Stomach smooth muscle (tissue), 2 donors: ENCODE measurements around the gene MMS19.

Experiments used
- H3K27ac ChIP-seq: one replicate; pipeline ENCODE4 v1.7.0; 2013; ENCODE audit warnings: mild to moderate bottlenecking, low read length, inconsistent platforms
- H3K27me3 ChIP-seq, 2 donors: one replicate each; pipeline ENCODE4 v1.7.0; 2013; ENCODE audit warnings: low read length in 2 of 2; ENCODE audit not compliant: insufficient read depth in 2 of 2, control insufficient read depth in 1 of 2
- H3K36me3 ChIP-seq, 2 donors: one replicate each; pipeline ENCODE4 v1.7.0; 2013; ENCODE audit warnings: low read length in 2 of 2; ENCODE audit not compliant: control insufficient read depth in 2 of 2, insufficient read depth in 2 of 2
- H3K4me1 ChIP-seq: one replicate; pipeline ENCODE4 v1.7.0; 2013; ENCODE audit warnings: low read length; ENCODE audit not compliant: control insufficient read depth, insufficient read depth
- H3K4me3 ChIP-seq, 2 donors: one replicate each; pipeline ENCODE4 v1.7.0; 2013; ENCODE audit warnings: low read length in 2 of 2
- H3K9ac ChIP-seq, 2 donors: one replicate each; pipeline ENCODE4 v1.7.0; 2013; ENCODE audit warnings: low read length in 2 of 2, mild to moderate bottlenecking in 1 of 2
- H3K9me3 ChIP-seq, 2 donors: one replicate each; pipeline ENCODE4 v1.7.0; 2013; ENCODE audit warnings: low read length in 2 of 2; ENCODE audit not compliant: control insufficient read depth in 2 of 2
- donor health status: healthy.
- donor health status: Pancreatic carcinoma.

MMS19 gene

DNA sequence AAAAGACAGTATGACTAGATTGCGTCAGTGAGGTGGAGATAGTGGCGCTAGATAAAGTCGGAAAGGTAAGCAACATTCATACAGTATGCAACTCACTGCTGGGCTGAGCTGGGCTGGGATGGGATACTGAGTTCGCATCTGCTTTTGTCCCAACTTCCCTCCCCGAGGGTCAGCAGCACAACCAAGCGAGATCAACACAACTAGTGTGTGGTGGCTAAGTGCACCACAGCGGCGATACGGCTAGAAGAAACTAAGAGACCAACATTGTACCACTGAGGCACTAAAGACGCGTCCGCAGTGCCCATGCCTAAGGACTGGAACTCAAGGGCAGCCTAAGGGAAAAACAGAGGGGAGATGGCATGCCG lies 52.9 kb downstream of the MMS19 start:
- H3K36me3 ChIP-seq = peaks cover 7 to 13% of the 10 kb centered on the region in 2 donors
- H3K4me3 ChIP-seq = peak overlapping the region; percentile 88 to 97
- no peaks in the 10 kb centered on the region for H3K27me3 ChIP-seq
- H3K27ac ChIP-seq = no peak overlapping the region
- H3K9me3 ChIP-seq = no peaks in the 10 kb centered on the region
- peaks cover 23% of the 10 kb centered on the region for H3K4me1 ChIP-seq
- H3K9ac ChIP-seq = peak overlapping the region; percentile 56 to 79

DNA sequence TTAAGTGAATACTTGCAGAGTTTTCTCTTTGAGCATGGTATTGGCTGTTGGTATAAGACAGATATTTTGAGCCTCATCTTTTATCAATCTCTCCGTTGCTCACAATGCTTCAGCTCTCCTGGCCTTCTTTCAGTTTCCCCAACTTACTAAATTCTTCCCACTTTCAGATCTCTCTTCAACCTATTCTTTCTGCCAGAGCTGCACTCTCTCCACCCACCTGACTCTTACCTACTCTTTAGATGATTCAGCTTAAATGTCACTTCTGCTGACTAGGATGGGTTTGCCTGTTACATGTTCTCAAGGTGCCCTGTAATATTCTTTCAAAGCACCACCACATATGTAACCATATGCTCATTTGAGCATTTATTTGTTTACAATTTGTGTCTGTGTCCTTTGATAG lies 54.0 kb downstream of the MMS19 start:
- Histone ChIP-seq H3K9ac (no peak overlapping the region), H3K36me3 (peaks cover 7 to 17% of the 10 kb centered on the region in 2 donors), H3K4me3 (no peak overlapping the region), H3K27me3 (no peaks in the 10 kb centered on the region), H3K4me1 (peaks cover 23% of the 10 kb centered on the region), H3K9me3 (no peaks in the 10 kb centered on the region), H3K27ac (no peak overlapping the region)

DNA sequence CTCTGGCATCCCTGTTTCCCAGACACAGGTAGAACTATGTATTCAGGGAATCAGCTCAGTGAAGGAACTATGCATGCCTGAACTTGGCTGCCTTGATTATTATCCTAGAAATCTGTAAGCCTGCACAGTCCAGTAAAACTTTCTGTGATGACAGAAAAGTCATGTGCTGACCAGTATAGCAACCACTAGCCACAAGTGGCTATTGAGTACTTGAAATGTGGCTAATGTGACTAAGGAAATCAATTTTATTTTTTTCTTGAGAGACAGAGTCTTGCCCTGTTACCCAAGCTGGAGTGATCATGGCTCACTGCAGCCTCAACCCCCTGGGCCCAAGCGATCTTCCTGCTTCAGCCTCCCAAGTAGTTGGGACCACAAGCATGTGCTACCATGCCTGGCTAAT lies 55.9 kb downstream of the MMS19 start:
- Histone ChIP-seq H3K4me1 (peaks cover 18% of the 10 kb centered on the region), H3K4me3 (no peak overlapping the region), H3K9me3 (no peaks in the 10 kb centered on the region), H3K9ac (no peak overlapping the region), H3K27me3 (no peaks in the 10 kb centered on the region), H3K36me3 (peaks cover 7 to 23% of the 10 kb centered on the region in 2 donors), H3K27ac (no peak overlapping the region)

DNA sequence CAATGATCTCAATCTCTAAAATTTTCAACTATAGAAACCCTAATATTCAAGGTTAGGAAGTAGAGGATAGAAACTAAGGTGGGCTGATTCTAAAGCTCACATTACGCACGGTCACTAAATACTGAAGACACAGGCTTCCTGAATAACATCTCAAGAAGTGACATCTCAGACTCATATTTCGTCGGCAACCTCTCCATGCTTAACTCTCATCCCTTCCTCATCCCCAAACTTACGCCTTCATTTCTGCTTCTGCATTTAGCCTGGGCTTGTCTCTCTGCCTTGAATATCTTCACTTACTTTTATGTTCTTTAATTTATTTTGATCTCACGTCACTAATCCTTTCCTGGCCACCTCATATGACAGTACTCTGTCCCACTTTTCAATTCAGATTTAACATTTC lies 63.0 kb downstream of the MMS19 start:
- Histone ChIP-seq H3K4me3 (no peak overlapping the region), H3K4me1 (no peaks in the 10 kb centered on the region), H3K27me3 (no peaks in the 10 kb centered on the region), H3K36me3 (peaks cover 39 to 52% of the 10 kb centered on the region in 2 donors), H3K9me3 (no peaks in the 10 kb centered on the region), H3K9ac (no peak overlapping the region), H3K27ac (no peak overlapping the region)

DNA sequence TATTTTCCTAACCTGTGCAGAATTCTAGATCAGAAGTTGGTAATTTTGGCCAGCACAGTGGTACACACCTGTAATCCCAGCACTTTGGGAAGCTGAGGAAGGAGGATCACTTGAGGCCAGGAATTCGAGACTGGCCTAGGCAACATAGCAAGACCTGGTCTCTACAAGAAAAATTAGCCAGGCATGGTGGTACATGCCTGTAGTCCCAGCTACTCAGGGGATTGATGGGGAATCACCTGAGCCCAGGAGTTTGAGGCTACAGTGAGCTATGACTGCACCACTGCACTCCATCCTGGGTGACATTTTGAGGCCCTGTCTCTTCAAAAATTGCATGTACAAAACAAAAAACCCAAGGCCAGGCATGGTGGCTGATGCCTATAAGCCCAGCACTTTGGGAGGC lies 63.7 kb downstream of the MMS19 start:
- Histone ChIP-seq H3K4me3 (no peak overlapping the region), H3K27ac (no peak overlapping the region), H3K4me1 (no peaks in the 10 kb centered on the region), H3K36me3 (peaks cover 40 to 53% of the 10 kb centered on the region in 2 donors), H3K9ac (no peak overlapping the region), H3K9me3 (no peaks in the 10 kb centered on the region), H3K27me3 (no peaks in the 10 kb centered on the region)

DNA sequence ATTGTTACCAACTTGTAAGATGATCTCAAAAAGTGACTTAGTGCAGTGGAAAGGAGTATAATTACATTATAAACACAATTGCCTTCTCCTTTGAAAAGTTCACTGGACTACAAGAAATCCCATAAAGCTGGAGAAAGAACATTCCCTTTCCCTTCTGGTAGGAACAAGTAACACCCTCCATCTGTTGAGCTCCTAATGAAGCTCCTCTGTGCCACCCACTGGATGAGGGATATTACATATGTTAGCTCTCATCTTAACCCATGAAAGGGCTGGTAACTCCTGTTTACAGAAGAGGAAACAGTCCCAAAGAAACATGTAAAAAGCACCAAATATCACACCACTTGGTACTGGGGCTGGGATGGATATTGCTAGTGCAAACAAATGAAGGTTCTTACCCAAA lies 64.2 kb downstream of the MMS19 start:
- H3K4me3 ChIP-seq = no peak overlapping the region
- no peaks in the 10 kb centered on the region for H3K4me1 ChIP-seq
- no peak overlapping the region for H3K27ac ChIP-seq
- H3K27me3 ChIP-seq = no peaks in the 10 kb centered on the region
- peaks cover 40 to 49% of the 10 kb centered on the region in 2 donors for H3K36me3 ChIP-seq
- H3K9me3 ChIP-seq = no peaks in the 10 kb centered on the region
- no peak overlapping the region for H3K9ac ChIP-seq

DNA sequence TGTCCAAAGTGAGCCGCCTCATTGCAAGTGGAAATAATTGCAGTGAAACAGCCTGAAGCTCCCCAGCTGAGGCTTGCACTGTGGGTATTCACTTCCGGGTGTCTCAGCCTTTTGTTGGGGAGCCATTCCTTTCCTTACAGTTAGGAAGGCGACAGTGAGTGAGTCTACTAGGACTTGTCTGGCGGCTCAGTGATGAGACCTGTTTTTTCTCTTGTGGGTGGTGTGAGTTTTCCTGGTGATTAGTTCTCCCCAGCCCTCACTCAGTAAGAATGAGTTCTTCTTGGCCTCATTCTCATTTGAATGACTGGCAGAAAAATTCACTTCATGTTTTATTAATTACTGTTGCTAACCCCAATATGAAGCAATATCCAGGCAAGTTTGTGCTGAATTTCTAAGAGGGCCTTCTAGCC lies 69.6 kb downstream of the MMS19 start:
- Histone ChIP-seq H3K4me3 (peak overlapping the region; percentile 16 to 91), H3K9ac (peak overlapping the region in 1 of 2 donors; percentile 28)

DNA sequence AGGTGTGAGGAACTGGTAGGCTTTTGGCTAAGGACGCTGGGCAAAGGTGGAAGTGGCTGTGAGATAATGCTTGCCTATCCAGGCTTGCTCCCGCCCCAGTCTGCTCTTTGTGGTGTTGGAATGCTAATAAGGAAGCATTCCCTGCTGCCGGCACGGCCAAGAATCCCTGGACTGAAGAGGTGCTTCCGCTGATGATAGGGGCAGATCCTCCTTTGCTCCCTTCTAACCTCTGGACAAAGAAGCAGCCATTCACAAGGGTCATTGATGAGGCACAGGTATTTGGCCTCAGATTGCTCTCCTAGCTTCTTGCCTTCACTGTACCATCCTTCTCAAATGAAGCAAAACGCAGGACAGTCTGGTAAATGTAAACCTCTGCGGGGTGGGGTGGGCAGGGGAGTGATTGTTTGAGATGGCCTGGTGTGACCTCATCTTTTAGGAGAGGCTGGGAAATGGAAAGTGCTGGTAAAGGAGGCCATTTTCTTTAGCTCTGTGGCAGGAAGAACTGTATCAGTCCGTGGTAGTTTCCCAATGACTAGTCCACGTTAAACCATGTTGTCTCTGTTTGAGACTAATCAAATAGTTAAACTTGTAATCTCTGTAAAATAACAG lies 70.5 kb downstream of the MMS19 start:
- Histone ChIP-seq H3K4me3 (peak overlapping the region; percentile 91 to 93), H3K9me3 (no peaks in the 10 kb centered on the region), H3K36me3 (peaks cover 16 to 21% of the 10 kb centered on the region in 2 donors), H3K4me1 (peaks cover 20% of the 10 kb centered on the region), H3K9ac (peak overlapping the region; percentile 66 to 90), H3K27ac (peak overlapping the region; percentile 76), H3K27me3 (no peaks in the 10 kb centered on the region)

More for the DNA sequence above, 69.6 kb downstream of the MMS19 start:
- Histone ChIP-seq H3K36me3 (peaks cover 20 to 25% of the 10 kb centered on the region in 2 donors), H3K4me1 (peaks cover 20% of the 10 kb centered on the region), H3K9me3 (no peaks in the 10 kb centered on the region), H3K27ac (no peak overlapping the region), H3K27me3 (no peaks in the 10 kb centered on the region)

DNA sequence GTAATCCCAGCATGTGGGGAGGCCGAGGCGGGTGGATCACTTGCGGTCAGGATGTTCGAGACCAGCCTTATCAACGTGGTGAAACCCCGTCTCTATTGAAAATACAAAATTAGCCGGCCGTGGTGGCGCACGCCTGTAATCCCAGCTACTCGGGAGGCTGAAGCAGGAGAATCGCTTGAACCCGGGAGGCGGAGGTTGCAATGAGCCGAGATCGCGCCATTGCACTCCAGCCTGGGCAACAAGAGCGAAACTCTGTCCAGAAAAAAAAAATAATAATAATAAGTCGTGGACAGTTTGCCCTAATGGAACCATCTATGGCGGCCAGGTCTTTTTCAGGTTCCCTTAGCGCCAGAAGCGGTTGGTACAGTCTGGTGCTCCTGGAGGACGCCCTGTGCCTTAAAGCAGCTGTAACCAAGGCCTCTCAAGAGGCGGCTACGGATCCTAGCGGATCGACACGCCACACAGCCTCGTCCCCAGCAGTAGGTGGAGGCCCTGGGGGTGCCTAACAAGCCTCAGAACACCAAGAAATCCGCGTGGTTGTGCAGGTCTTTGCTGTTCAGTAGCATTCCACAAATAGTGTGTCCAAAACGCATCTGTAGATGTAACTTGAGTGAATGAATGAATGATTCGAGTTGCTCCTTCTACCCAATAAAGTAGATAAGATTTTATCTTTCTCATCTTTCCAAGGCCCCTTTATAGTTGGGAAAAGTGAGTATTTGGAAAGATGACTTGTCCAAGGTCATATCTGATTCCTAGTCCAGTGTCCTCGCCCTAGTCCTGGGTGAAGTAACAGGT lies 71.2 kb downstream of the MMS19 start:
- Histone ChIP-seq H3K4me1 (peaks cover 20% of the 10 kb centered on the region), H3K27me3 (no peaks in the 10 kb centered on the region), H3K9me3 (no peaks in the 10 kb centered on the region), H3K27ac (peak overlapping the region; percentile 76), H3K9ac (peak overlapping the region; percentile 75 to 90), H3K36me3 (peaks cover 16 to 21% of the 10 kb centered on the region in 2 donors), H3K4me3 (peak overlapping the region; percentile 91 to 93)

DNA sequence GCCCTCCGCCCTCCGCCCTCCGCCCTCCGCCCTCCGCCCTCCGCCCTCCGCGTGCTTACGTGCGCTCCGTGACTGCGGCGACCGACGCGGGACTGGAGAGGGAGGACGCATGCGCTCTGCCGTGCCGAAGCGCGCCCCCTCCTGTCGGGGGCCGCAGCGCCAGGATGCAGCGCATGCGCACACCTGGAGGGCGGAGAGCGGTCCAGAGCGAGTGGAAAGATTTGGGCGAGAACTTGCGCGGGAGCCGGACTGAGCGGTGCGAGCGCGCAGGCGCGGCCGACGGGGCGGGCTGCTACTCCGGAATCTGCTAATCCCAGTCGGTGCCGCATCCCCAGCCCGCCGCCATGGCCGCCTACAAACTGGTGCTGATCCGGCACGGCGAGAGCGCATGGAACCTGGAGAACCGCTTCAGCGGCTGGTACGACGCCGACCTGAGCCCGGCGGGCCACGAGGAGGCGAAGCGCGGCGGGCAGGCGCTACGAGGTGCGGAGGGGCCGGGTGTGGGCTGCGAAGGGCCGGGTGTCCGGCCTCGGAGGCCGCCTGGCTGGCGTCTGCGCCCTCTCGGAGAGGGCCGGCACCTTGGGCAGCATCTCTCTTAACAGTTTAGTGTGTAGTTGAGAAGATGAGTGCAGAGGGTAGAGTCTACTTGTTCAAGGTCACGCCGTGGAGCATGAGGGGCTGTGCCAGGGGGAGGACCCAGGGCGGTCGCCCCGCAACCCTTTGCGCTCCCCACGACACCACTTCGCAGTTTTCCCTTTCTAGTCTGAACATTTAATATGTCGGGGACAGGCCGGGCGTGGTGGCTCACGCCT lies 72.1 kb downstream of the MMS19 start, which contains the start of gene PGAM1:
TSS of gene PGAM1 (plus strand) at position 228 of the 812 bp plus-strand sequence. CDS start at position 345, 117 bp downstream.
- Histone ChIP-seq H3K27ac (peak within 1 kb of the TSS; percentile 88), H3K9ac (peak within 1 kb of the TSS; percentile 90), H3K27me3 (no peaks in the 10 kb centered on the region), H3K4me3 (peak within 1 kb of the TSS; percentile 91 to 96), H3K9me3 (no peaks in the 10 kb centered on the region), H3K36me3 (peaks cover 11 to 14% of the 10 kb centered on the region in 2 donors), H3K4me1 (peaks cover 20% of the 10 kb centered on the region)
